ENCODE data around the gene SUMO3. TPM values are rescaled to one million over a fixed set of nuclear protein-coding genes. Genes with fewer than 3 reads are reported as not detected.

The SUMO3 gene
- total and polyA plus RNA-seq, 2 experiments from 2014 or later = 89.8 to 95.9 TPM

DNA sequence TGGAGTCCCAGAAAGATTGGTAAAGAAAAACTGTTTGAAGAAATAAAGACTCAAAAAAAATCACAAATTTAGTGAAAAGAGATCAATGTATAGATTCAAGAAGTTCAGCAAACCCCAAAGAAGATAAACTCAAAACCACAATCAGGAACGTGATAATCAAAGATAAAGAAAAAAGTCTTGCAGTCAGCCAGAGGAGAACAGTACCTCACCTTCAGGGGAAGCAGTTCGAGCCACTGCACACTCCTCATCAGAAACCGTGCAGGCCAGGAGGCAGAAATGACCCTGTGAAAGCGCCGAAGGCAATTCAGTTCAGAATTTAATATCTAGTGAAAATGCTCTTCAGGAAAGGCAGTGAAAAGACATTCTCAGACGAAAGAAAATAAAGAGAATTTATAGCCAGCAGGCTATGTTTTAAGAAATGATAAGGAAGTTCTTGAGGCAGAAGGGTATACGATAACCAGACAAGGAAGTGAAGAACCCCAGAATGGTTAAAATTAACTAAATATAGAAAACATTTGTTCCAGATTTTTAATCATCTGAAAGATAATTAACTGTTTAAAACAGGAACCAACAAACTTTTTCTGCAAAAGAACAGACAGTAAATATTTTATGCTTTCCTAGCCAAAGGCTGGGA lies 13.5 kb upstream of the SUMO3 start:
- no peaks in the 10 kb centered on the region for H3K36me3 ChIP-seq
- no peak overlapping the region for H3K4me3 ChIP-seq
- no peak for DNase-seq (ENCODE audit: low read depth in 1 of 2, low spot score in 1 of 2)
- no peaks in the 10 kb centered on the region for H3K9me3 ChIP-seq (ENCODE audit: low read depth)
- no peak overlapping the region for H3K27ac ChIP-seq
- no peak for TF ChIP-seq CTCF (IDR thresholded peaks at IDR 0.05; ENCODE audit: low read depth, low read length)
- H3K27me3 ChIP-seq = no peaks in the 10 kb centered on the region
- no peaks in the 10 kb centered on the region for H3K4me1 ChIP-seq (ENCODE audit: low read depth)

GRCh38 chr21:44829507-44830092 lies 11.7 kb upstream of the SUMO3 start:
- H3K36me3 ChIP-seq = no peaks in the 10 kb centered on the region
- no peaks in the 10 kb centered on the region for H3K4me1 ChIP-seq (ENCODE audit: low read depth)
- no peak overlapping the region for H3K4me3 ChIP-seq
- DNase-seq (ENCODE audit: low read depth in 1 of 2, low spot score in 1 of 2) = no peak
- H3K9me3 ChIP-seq (ENCODE audit: low read depth) = no peaks in the 10 kb centered on the region
- H3K27me3 ChIP-seq = no peaks in the 10 kb centered on the region
- H3K27ac ChIP-seq = no peak overlapping the region
- no peak for TF ChIP-seq CTCF (IDR thresholded peaks at IDR 0.05; ENCODE audit: low read depth, low read length)

GRCh38 chr21:44828362-44829056 lies 10.6 kb upstream of the SUMO3 start:
- H3K4me1 ChIP-seq (ENCODE audit: low read depth) = no peaks in the 10 kb centered on the region
- no peaks in the 10 kb centered on the region for H3K27me3 ChIP-seq
- no peak for TF ChIP-seq CTCF (IDR thresholded peaks at IDR 0.05; ENCODE audit: low read depth, low read length)
- H3K4me3 ChIP-seq = no peak overlapping the region
- H3K9me3 ChIP-seq (ENCODE audit: low read depth) = no peaks in the 10 kb centered on the region
- no peak overlapping the region for H3K27ac ChIP-seq
- H3K36me3 ChIP-seq = no peaks in the 10 kb centered on the region
- no peak for DNase-seq (ENCODE audit: low read depth in 1 of 2, low spot score in 1 of 2)

GRCh38 chr21:44823179-44823660 lies 5.4 kb upstream of the SUMO3 start:
- H3K9me3 ChIP-seq (ENCODE audit: low read depth) = no peaks in the 10 kb centered on the region

More at GRCh38 chr21:44823179-44823660, 5.4 kb upstream of the SUMO3 start:
- Histone ChIP-seq H3K27ac (no peak overlapping the region), H3K4me3 (no peak overlapping the region), H3K36me3 (no peaks in the 10 kb centered on the region), H3K27me3 (no peaks in the 10 kb centered on the region), H3K4me1 (ENCODE audit: low read depth) (no peaks in the 10 kb centered on the region)
- DNase-seq (ENCODE audit: low read depth in 1 of 2, low spot score in 1 of 2) = no peak
- no peak for TF ChIP-seq CTCF (IDR thresholded peaks at IDR 0.05; ENCODE audit: low read depth, low read length)
